ENCODE results near the gene ENDOD1.
"Not testable (repeated sequence)": the region's sequence is repeated elsewhere in the genome, so short reads cannot be mapped to it uniquely, and the experiment has no call there.

- TF ChIP-seq CTCF, POLR2A, POLR2AphosphoS5 (IDR thresholded peaks at IDR 0.05): not testable (repeated sequence)
Measured at GRCh38 chr11:95111471-95111870, 21.8 kb downstream of the ENDOD1 start.

Measured in prostate gland (tissue), 2 donors.